HG03039 (cell line): ENCODE measurements around the gene CDR2.
"Not testable (repeated sequence)": the region's sequence is repeated elsewhere in the genome, so short reads cannot be mapped to it uniquely, and the experiment has no call there.

ENCODE experiments used
- ATAC-seq: cut with Tn5 transposase; IDR thresholded peaks from one replicate; pipeline ENCODE4 v1.9.1; 2021; ENCODE audit warnings: mild to moderate bottlenecking, moderate library complexity; ENCODE audit not compliant: unreplicated experiment

The CDR2 gene

DNA sequence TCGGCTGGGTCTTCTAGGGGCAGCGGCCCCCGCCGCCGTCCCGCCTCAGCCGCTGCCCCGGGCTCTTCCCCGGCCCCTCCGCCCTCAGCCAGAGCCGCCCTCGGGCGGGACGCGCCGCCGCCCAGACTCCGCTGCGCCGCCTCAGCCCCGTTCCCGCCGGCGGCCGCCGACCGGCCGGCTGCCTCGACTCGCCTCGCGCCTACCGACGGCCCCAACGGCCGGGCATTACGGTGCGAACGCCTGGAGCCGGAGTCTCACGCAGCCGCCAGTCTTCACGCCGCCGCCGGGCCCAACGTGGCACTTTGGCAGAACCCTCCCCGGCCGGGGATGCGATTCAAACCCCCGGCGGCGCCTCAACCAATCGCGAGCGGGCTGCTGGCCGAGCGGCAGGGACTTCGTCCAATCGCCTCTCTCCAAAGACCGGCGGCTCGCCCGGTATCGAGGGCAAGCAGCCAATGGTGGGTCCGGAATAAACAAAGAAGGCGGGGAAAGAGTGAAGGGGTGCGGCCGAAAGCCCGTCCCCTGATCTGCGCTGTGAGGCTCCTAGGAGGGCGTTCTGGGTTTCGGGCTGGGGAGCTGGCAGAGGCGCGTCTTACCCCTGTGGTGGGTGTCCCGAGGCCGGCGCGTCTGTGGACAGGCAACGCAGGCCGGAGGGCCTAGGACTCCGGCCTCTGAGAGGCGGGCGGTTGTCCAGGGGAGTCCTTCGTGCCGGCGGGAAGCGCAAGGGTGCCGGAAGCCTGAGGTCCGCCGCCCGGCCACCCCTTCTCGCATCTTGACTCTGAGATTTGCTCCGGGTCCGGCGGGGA, at the start of gene CDR2:
CDR2 (minus strand) TSS at position 309 of the 806 bp plus-strand sequence. CDS start 310 bp downstream, outside the sequence.
- ATAC-seq = peak; percentile 83

GRCh38 chr16:22423716-22424115, 49.3 kb upstream of the CDR2 start:
- ATAC-seq = no peak

GRCh38 chr16:22421136-22421535, 46.7 kb upstream of the CDR2 start:
- ATAC-seq = no peak

- no peak for ATAC-seq
Observed at GRCh38 chr16:22420606-22421135, 46.3 kb upstream of the CDR2 start.

DNA sequence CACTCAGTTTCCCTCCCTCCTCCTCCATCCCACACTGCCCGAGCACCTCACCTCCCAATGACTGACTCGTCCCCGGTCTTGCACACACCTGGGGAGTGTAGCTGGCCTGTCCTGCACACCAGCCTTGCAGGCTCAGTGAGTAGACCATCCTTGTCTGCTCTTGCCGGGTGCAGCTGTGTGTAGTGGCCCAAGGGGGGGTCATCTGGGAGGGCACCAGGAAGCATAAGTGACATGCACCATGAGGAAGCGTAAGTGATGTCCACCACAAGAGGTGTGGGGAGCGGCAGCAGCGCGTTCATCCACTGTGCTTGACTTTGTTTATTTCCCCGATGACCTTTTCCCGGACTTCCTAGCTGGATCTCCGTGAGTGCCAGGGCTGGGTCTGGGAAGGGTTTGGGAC, 45.5 kb upstream of the CDR2 start:
- no peak for ATAC-seq

DNA sequence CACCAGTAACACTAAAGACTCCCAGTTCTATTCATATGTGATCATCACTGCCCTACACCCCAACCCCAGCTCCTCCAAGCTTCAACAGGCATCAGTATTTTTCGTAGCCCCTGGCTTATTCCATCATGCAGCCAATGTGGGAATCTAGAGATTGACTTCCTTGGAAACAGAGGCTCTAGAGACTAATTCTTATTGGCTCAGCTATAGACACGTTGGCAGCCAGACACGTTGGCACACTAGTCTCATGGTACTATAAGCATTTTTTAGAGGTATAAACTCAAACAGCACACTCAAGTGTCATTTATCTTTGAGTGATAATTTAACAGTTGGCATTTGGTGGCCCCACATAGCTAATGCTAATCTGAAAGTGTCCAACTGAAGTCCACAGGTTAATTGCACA, 44.4 kb upstream of the CDR2 start:
- no peak for ATAC-seq

GRCh38 chr16:22417798-22418197, 43.4 kb upstream of the CDR2 start:
- not testable (repeated sequence) for ATAC-seq

DNA sequence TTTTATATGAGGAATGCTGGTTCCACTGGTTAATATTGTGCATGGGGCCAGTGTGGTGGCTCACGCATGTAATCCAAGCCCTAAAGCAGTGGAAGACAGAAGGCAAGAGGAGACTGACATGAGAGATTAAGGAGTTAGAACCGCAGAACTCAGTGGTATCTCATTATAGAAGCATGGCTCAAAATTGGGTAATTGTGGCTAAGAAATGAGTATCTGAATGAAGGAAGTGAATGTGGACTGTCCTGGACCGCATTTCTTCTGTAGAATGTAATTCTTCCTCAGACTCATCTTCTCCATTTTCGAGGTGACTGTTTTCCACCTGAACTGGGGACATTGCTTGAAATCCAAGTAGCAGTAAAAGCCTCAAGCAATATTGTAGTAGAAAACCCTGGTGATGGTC, 42.6 kb upstream of the CDR2 start:
- no peak for ATAC-seq

GRCh38 chr16:22413819-22414218, 39.4 kb upstream of the CDR2 start:
- no peak for ATAC-seq

DNA sequence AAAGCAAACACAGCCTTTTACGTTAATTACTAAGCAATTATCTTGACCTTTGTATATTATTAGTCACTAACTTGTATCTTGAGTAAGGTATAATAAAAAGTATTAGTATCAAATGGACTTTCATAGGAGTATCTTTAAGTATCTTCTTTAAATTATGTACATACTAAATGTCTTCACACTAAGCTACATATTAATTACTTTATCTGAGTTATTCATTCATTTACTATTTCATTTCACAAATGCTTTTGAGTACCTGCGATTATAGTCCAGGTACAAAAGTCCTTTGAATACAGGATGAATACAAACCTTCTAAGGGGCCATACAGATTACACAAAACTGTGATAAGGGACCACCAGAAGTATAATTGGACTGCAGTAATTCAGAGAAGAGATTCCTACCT, 33.1 kb upstream of the CDR2 start:
- no peak for ATAC-seq

DNA sequence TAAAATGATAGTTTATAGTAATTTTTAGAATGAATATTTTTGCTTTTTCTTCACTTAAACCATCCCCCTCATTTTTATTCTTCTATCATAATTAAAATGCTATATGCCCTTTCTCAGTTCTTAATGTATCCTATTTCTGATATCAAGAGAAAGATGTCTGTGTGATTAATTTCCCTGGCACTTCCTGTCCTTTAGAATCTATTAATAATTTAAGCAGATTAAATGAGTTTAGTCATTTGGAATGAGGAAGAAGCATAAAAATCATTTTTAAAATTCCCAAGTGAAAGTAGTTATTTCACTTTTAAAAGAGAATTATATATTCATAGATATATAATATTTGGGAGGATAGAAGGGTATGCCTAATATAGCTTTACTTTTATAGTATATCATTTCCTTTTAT, 27.8 kb upstream of the CDR2 start:
- no peak for ATAC-seq

GRCh38 chr16:22400900-22401299, 26.5 kb upstream of the CDR2 start:
- ATAC-seq = no peak

GRCh38 chr16:22397931-22398330, 23.5 kb upstream of the CDR2 start:
- ATAC-seq = no peak

- ATAC-seq = no peak
Observed at GRCh38 chr16:22397464-22397863, 23.0 kb upstream of the CDR2 start.

DNA sequence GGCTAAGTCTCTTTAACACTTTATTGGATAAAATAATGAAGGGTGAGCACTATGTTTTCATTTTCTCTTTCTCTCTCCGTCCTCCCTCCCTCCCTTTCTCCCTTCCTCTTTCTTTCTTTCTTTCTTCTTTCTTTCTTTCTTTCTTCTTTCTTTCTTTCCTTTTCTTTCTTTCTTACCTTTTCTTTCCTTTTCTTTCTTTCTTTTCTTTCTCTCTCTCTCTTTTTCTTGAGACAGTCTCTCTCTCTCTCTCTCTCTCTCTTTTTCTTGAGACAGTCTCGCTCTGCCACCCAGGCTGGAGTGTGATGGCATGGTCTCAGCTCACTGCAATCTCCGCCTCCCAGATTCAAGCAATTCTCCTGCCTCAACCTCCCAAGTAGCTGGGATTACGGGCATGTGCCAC, 21.5 kb upstream of the CDR2 start:
- no peak for ATAC-seq

- ATAC-seq = no peak
Observed at GRCh38 chr16:22394121-22394520, 19.7 kb upstream of the CDR2 start.

- no peak for ATAC-seq
Observed at GRCh38 chr16:22388101-22388644, 13.8 kb upstream of the CDR2 start.

- no peak for ATAC-seq
Observed at GRCh38 chr16:22386976-22387375, 12.6 kb upstream of the CDR2 start.

DNA sequence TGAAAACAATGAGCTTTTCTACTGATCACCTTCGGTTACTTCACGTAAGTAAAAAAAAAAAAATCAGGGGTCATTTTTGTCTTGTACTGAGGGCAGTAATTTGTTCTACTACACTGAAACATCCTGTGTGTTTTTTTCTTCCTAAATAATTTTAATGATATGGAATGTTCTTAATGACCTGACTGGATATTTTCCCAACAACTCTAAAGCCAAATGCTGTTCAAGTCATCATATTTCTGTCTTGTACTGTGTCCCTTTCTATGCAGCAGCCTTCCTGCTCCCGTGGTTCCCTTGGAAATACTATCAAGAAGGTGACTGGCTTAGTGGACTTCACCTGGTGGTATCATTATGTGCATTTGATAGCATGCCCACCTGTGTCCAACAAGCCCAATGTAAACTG, 10.8 kb upstream of the CDR2 start:
- ATAC-seq = no peak

DNA sequence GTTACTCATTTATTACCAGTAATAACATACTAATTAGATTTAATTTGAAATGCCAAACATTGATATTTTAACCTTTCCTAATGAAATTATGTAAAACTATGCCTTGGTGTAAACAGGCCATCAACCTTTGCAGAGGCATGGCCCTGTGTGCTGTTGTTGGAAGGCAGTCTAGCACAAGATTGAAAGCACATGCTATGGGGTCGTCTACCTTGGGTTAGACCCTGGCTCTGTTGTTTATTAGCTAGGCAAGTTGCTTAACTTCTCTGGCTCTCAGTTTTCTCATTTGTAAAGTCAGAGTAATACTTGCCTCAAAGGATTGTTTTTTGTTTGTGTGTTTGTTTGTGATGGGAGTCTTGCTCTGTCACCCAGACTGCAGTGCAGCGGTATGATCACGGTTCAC, 9.4 kb upstream of the CDR2 start:
- no peak for ATAC-seq

DNA sequence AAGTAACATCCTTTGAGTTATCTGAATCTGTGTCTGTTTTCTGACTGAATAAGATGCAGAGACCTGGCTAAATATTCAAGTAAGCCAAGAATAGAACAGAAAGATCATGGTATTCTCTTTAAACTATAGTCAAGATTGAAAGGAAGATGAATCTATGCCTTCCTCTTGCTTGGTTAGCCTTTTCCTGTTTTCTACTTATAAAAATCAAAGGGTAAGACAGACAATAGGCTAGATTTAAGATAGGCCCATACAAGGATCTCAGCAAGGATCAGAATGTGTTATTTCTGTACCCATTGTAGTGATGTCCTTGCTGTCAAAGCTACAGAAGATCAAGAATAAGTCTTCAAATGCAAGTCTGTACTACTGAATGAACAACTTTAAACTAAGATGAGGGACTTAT, 7.0 kb upstream of the CDR2 start:
- no peak for ATAC-seq

- ATAC-seq = no peak
Observed at GRCh38 chr16:22380529-22380928, 6.1 kb upstream of the CDR2 start.
